ENCODE results near the gene KANTR.

Gene KANTR

GRCh38 chrX:53075011-53075410 lies 18.9 kb upstream of the KANTR start:
- H3K9ac ChIP-seq (ENCODE audit: low read depth, low read length): no peak overlapping the region
- H3K36me3 ChIP-seq (ENCODE audit: insufficient read depth, low read length): no peaks in the 10 kb centered on the region
- no peaks in the 10 kb centered on the region for H3K9me3 ChIP-seq (ENCODE audit: control insufficient read depth, insufficient read depth, low read length)
- H3K4me1 ChIP-seq (ENCODE audit: insufficient read depth, low read length): peaks cover 7% of the 10 kb centered on the region; the same call in 1 of the 2 replicates

GRCh38 chrX:53076671-53077070 lies 17.3 kb upstream of the KANTR start:
- Histone ChIP-seq H3K9me3 (ENCODE audit: control insufficient read depth, insufficient read depth, low read length) (no peaks in the 10 kb centered on the region), H3K36me3 (ENCODE audit: insufficient read depth, low read length) (no peaks in the 10 kb centered on the region), H3K4me1 (ENCODE audit: insufficient read depth, low read length) (peaks cover 13% of the 10 kb centered on the region; the same call in 1 of the 2 replicates), H3K9ac (ENCODE audit: low read depth, low read length) (no peak overlapping the region)

- no peaks in the 10 kb centered on the region for H3K9me3 ChIP-seq (ENCODE audit: control insufficient read depth, insufficient read depth, low read length)
- peaks cover 9% of the 10 kb centered on the region; the same call in 1 of the 2 replicates for H3K4me1 ChIP-seq (ENCODE audit: insufficient read depth, low read length)
- H3K36me3 ChIP-seq (ENCODE audit: insufficient read depth, low read length): no peaks in the 10 kb centered on the region
- no peak overlapping the region for H3K9ac ChIP-seq (ENCODE audit: low read depth, low read length)
These were observed 16.4 kb upstream of the KANTR start for GRCh38 chrX:53077207-53078197.

GRCh38 chrX:53078943-53079342 lies 15.0 kb upstream of the KANTR start:
- no peaks in the 10 kb centered on the region for H3K36me3 ChIP-seq (ENCODE audit: insufficient read depth, low read length)
- no peak overlapping the region for H3K9ac ChIP-seq (ENCODE audit: low read depth, low read length)
- H3K4me1 ChIP-seq (ENCODE audit: insufficient read depth, low read length): peaks cover 6% of the 10 kb centered on the region; the same call in 1 of the 2 replicates
- no peaks in the 10 kb centered on the region for H3K9me3 ChIP-seq (ENCODE audit: control insufficient read depth, insufficient read depth, low read length)

GRCh38 chrX:53080628-53081580 lies 13.0 kb upstream of the KANTR start:
- Histone ChIP-seq H3K36me3 (ENCODE audit: insufficient read depth, low read length) (peaks cover 6% of the 10 kb centered on the region; the same call in 1 of the 2 replicates), H3K4me1 (ENCODE audit: insufficient read depth, low read length) (peaks cover 6% of the 10 kb centered on the region; the same call in 1 of the 2 replicates), H3K9ac (ENCODE audit: low read depth, low read length) (peak overlapping the region; percentile 39), H3K9me3 (ENCODE audit: control insufficient read depth, insufficient read depth, low read length) (no peaks in the 10 kb centered on the region)

GRCh38 chrX:53081925-53082772 lies 11.8 kb upstream of the KANTR start, which contains the start of gene TSPYL2:
Gene TSPYL2, plus strand, starts transcription at chrX:53082367. Its CDS starts 132 bp downstream, at chrX:53082499.
- Histone ChIP-seq H3K4me1 (ENCODE audit: insufficient read depth, low read length) (peaks cover 6% of the 10 kb centered on the region; the same call in 1 of the 2 replicates), H3K36me3 (ENCODE audit: insufficient read depth, low read length) (peaks cover 6% of the 10 kb centered on the region; the same call in 1 of the 2 replicates), H3K9me3 (ENCODE audit: control insufficient read depth, insufficient read depth, low read length) (no peaks in the 10 kb centered on the region), H3K9ac (ENCODE audit: low read depth, low read length) (peak within 1 kb of the TSS; percentile 69; the same call in 1 of the 2 replicates)

- Histone ChIP-seq H3K4me1 (ENCODE audit: insufficient read depth, low read length) (peaks cover 13% of the 10 kb centered on the region), H3K36me3 (ENCODE audit: insufficient read depth, low read length) (peaks cover 6% of the 10 kb centered on the region; the same call in 1 of the 2 replicates), H3K9me3 (ENCODE audit: control insufficient read depth, insufficient read depth, low read length) (no peaks in the 10 kb centered on the region), H3K9ac (ENCODE audit: low read depth, low read length) (peak overlapping the region; percentile 69; the same call in 1 of the 2 replicates)
These were observed 10.9 kb upstream of the KANTR start for GRCh38 chrX:53082773-53083616.

GRCh38 chrX:53084043-53084570 lies 9.8 kb upstream of the KANTR start:
- H3K36me3 ChIP-seq (ENCODE audit: insufficient read depth, low read length): peaks cover 6% of the 10 kb centered on the region; the same call in 1 of the 2 replicates
- H3K9ac ChIP-seq (ENCODE audit: low read depth, low read length): no peak overlapping the region
- peaks cover 13% of the 10 kb centered on the region for H3K4me1 ChIP-seq (ENCODE audit: insufficient read depth, low read length)
- H3K9me3 ChIP-seq (ENCODE audit: control insufficient read depth, insufficient read depth, low read length): no peaks in the 10 kb centered on the region

GRCh38 chrX:53084863-53085262 lies 9.1 kb upstream of the KANTR start:
- Histone ChIP-seq H3K9me3 (ENCODE audit: control insufficient read depth, insufficient read depth, low read length) (no peaks in the 10 kb centered on the region), H3K36me3 (ENCODE audit: insufficient read depth, low read length) (peaks cover 6% of the 10 kb centered on the region; the same call in 1 of the 2 replicates), H3K4me1 (ENCODE audit: insufficient read depth, low read length) (peaks cover 13% of the 10 kb centered on the region), H3K9ac (ENCODE audit: low read depth, low read length) (no peak overlapping the region)

GRCh38 chrX:53085661-53086229 lies 8.2 kb upstream of the KANTR start:
- peaks cover 6% of the 10 kb centered on the region; the same call in 1 of the 2 replicates for H3K36me3 ChIP-seq (ENCODE audit: insufficient read depth, low read length)
- H3K9ac ChIP-seq (ENCODE audit: low read depth, low read length): no peak overlapping the region
- H3K9me3 ChIP-seq (ENCODE audit: control insufficient read depth, insufficient read depth, low read length): no peaks in the 10 kb centered on the region
- H3K4me1 ChIP-seq (ENCODE audit: insufficient read depth, low read length): peaks cover 8% of the 10 kb centered on the region

- H3K9me3 ChIP-seq (ENCODE audit: control insufficient read depth, insufficient read depth, low read length): no peaks in the 10 kb centered on the region
These were observed 7.5 kb upstream of the KANTR start for GRCh38 chrX:53086464-53086863.

GRCh38 chrX:53087388-53087831 lies 6.5 kb upstream of the KANTR start:
- H3K4me1 ChIP-seq (ENCODE audit: insufficient read depth, low read length): peaks cover 7% of the 10 kb centered on the region; the same call in 1 of the 2 replicates
- no peak overlapping the region for H3K9ac ChIP-seq (ENCODE audit: low read depth, low read length)
- peaks cover 6% of the 10 kb centered on the region; the same call in 1 of the 2 replicates for H3K36me3 ChIP-seq (ENCODE audit: insufficient read depth, low read length)
- no peaks in the 10 kb centered on the region for H3K9me3 ChIP-seq (ENCODE audit: control insufficient read depth, insufficient read depth, low read length)

More at GRCh38 chrX:53086464-53086863, 7.5 kb upstream of the KANTR start:
- Histone ChIP-seq H3K36me3 (ENCODE audit: insufficient read depth, low read length) (peaks cover 6% of the 10 kb centered on the region; the same call in 1 of the 2 replicates), H3K9ac (ENCODE audit: low read depth, low read length) (no peak overlapping the region), H3K4me1 (ENCODE audit: insufficient read depth, low read length) (peaks cover 7% of the 10 kb centered on the region; the same call in 1 of the 2 replicates)
